ELF-1 (cell line): Measurements from ENCODE around the gene TPP1.

ENCODE experiments used
- DNase-seq: peaks from one replicate; pipeline ENCODE4 v3.0.0-alpha.2; 2016; ENCODE audit warnings: low read depth, low spot score

The TPP1 gene

GRCh38 chr11:6611963-6612212, 7.3 kb downstream of the TPP1 start:
- no peak for DNase-seq

- peak; percentile 30 for DNase-seq
Observed at GRCh38 chr11:6611092-6611962, 7.9 kb downstream of the TPP1 start.

DNA sequence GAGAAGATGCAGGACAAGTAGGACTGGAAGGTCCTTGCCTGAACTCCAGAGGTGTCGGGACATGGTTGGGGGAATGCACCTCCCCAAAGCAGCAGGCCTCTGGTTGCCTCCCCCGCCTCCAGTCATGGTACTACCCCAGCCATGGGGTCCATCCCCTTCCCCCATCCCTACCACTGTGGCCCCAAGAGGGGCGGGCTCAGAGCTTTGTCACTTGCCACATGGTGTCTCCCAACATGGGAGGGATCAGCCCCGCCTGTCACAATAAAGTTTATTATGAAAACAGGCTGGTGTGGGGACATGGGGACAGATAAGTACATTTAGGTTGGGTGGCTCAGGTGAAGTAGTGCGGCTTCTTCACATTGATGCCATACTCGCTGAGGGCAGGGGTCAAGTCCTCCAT, 8.6 kb downstream of the TPP1 start:
- no peak for DNase-seq

DNA sequence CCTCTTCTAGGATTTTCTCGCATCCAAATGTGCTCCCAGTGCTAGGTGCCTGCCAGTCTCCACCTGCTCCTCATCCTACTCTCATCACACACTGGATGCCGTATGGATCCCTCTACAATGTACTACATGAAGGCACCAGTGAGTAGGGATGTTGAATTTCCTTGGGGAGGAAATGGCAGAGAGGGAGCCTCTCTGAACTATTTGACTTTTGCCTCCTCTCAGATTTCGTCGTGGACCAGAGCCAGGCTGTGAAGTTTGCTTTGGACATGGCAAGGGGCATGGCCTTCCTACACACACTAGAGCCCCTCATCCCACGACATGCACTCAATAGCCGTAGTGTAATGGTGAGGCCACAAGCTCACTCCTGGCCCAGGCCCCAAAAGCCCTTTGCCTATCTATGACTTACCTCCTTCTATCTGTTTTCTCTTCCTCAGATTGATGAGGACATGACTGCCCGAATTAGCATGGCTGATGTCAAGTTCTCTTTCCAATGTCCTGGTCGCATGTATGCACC, 9.7 kb downstream of the TPP1 start:
- DNase-seq: no peak

GRCh38 chr11:6608726-6609501, 10.3 kb downstream of the TPP1 start:
- no peak for DNase-seq

- no peak for DNase-seq
Observed at GRCh38 chr11:6608011-6608410, 11.2 kb downstream of the TPP1 start.

DNA sequence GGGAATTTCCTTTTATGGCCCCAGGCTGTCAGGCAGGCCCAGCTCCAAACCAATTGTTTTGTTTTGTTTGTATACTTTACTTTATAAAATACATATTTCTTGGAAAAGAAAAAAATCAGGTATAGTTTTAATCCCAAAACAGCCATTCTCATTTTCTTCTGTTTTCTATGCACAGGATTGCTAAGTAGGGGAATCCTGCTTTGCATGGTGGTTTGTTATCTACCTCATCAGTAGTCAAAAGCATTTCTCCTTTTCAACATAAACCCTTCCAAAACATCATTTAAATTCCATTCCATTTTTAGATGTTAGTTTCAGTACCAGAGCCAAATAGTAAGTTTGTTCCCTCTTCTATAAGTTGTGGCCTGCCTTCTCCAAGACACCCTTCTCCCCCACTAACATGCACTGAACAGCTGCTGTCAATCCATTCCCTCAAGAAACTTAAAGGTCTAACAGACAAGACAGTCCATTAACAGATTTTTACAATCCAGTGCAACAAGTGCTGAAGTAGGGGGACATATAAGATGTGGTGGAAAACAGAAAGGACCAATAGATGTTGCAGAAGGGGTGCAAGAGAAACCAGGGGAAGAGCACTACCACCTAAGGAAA, 11.9 kb downstream of the TPP1 start:
- no peak for DNase-seq

DNA sequence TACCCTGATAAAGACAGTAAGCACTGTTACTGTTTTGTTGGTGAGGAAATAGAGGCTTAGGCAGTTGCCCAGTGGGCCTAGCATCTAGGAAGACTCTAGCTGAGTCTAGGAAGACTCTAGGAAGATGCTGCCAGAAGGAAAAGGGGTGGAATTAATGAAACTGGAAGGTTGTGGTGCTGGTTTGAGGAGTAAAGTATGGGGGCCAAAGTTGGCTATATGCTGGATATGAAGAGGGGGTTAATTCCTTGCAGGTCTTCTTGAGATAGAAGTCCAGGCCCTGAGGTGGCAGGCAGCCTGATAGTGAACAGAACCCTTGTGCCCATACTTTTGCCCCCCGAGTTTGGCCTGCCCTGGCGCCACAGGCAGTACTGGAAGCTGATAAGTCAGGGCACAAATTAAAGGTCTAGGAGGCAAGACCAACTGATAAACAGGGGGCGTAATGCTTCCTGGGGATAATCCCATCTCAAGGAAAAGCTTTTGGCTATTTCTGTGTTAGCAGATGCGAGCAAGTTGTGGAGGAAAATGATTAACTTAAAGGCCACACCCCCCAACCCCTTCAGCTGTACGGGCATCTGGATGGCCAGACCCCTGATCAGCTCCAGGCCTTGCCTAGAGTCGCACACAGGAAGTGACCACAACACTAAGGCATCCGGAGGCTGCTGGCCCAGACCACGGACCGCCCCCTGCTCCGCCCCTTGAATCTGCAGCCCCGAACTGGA, 12.6 kb downstream of the TPP1 start:
- peak; percentile 97 for DNase-seq

DNA sequence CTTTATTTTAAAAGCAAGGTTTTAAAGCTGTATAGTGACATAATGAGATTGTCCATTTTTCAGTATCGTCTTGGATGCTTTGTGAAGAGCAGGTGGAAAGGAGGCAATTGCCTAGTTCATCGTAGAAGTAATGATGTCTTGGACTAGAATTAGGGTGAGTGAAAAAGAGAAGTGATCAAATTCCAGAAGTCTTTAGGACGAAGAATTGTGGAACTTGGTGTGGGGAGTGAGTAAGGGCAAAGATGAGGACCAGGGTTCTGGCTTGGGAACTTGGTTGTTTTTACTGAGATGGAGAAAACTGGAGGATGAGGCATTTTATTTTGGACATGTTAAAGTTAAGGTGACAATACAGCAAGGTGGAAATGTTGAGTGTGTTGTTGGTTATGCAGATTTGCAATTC, 14.4 kb downstream of the TPP1 start:
- DNase-seq: no peak

- peak; percentile 65 for DNase-seq
Observed at GRCh38 chr11:6604081-6604626, 15.1 kb downstream of the TPP1 start.

GRCh38 chr11:6603287-6604080, 15.7 kb downstream of the TPP1 start, which contains the start of the genes ILK and RRP8:
Gene ILK, plus strand, starts transcription at chr11:6603774. Its CDS starts 498 bp downstream, at chr11:6604272.
Gene RRP8, minus strand, starts transcription at chr11:6603616. Its CDS starts 114 bp downstream, at chr11:6603502.
- DNase-seq: peak; percentile 92

DNA sequence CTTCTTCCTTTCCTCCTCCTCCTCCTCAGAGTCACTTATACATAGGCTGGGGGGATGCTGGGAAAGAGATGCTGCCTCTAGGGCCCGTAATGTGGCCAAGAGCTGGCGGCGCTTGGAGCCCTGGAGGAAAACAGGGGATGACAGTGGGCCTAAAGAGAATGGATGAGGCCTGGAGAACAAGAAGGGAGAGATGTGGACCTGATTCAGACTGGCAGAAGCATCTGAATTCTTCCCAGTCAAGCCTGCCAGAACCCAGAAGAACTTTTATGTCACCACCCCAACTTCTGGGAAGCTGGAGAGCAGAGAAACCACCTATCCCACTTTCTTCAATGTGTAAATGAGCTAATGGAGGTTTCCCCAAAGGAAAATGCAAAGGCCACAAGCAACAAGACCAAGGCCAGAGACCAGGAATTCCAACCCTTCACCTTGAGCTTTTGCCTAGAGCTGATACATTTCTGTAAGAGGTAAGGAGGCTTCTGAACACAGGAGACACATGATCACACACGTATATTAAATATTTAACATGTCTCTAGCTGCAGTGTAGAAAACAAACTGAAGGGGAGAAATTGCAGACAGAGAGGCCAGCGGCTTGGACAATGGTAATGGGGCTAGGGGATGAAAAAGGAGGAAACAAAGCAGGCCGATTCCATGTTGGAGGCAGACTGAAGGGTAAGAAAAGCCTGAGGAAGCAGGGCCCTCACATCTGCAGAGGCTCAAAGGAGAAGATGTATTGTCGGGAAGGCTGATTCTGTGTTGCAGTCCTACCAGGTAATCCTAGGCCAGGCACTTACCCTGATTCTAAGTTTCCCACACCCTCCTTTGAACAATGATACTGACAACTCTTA, 16.9 kb downstream of the TPP1 start:
- DNase-seq: no peak

- DNase-seq: no peak
Observed at GRCh38 chr11:6601041-6601461, 18.2 kb downstream of the TPP1 start.

DNA sequence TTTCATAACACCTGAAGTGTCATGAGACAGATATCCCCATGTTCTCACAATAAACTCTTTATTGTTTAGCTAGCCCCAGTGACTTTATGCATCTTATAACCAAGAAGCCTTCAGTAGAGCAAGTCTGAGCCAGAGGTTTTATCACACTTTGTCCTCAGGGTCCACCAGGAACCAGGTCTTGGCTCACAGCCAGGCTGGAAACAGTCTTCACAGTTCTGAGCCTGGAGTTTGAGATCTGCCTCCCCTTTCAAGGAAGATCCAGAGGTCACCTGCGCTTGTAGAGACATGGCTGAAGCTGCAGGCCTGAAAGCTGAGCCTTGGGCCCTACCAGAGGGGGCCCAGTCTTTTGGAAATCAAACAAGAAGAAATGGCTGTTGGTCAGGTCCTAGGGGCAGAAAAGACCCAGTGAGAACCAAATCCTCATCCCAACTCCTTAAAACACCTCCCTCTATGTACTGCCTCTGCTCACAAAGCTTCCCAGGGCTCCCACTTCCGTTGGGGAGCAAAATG, 19.3 kb downstream of the TPP1 start:
- no peak for DNase-seq

DNA sequence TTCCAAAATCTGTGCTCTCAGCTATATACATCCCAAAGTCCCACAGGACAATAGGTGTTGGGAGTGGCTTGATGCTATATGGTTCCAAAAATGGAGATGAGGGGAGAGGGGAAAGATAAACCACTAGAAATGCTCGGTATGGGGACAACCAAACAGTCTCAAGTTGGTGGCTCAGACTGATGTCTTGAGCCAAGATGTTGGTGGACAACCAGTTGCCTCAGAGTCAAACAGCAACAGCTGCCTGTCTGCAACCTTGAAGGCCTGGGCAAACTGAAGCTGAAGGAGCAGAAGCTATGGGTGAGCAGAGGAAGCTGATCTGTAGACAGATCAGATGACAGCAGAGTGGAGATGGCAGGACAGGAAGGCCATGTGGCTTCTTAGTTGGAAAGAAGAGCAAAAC, 19.8 kb downstream of the TPP1 start:
- no peak for DNase-seq

DNA sequence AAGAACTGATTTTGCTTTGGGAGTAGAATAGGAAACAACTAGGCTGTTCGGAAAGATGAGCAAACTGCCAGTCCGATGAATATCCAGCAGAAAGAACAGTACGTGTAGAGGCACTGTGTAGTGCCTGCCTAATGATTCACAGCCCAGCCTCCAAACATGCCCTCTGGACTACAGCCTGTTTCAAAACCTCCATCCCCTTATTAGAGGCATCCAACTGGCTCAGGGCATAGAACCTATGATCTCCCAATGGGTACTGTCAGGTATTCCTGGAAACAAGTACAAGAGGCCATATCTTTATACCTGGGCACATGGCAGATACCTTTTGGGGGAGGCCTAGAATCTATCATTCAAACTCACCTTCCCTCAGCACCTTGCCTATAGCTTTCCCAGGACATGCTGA, 20.7 kb downstream of the TPP1 start:
- DNase-seq: no peak

- no peak for DNase-seq
Observed at GRCh38 chr11:6596239-6596877, 22.9 kb downstream of the TPP1 start.

GRCh38 chr11:6594142-6594768, 25.0 kb downstream of the TPP1 start:
- no peak for DNase-seq
